ENCODE data around the gene CSDE1.

- no peak for TF ChIP-seq POLR2A (IDR thresholded peaks at IDR 0.05)
- TF ChIP-seq CTCF (IDR thresholded peaks at IDR 0.05): no peak
These were observed 22.3 kb downstream of the CSDE1 start for GRCh38 chr1:114735479-114735878.
